Subcutaneous abdominal adipose tissue (tissue), 5 donors: Measurements from ENCODE around the gene WTAP.
"Not testable (repeated sequence)": the region's sequence is repeated elsewhere in the genome, so short reads cannot be mapped to it uniquely, and the experiment has no call there.

ENCODE experiments used
- H3K27ac ChIP-seq: one replicate; pipeline ENCODE4 v1.7.0; 2013; ENCODE audit warnings: low read depth, mild to moderate bottlenecking, inconsistent platforms, low read length, moderate library complexity
- H3K27me3 ChIP-seq, 5 donors: one replicate each; pipeline ENCODE4 v1.7.0; 2013; ENCODE audit warnings: low read length in 5 of 5, inconsistent platforms in 1 of 5; ENCODE audit not compliant: control insufficient read depth in 5 of 5, insufficient read depth in 4 of 5
- H3K36me3 ChIP-seq, 5 donors: one replicate each; pipeline ENCODE4 v1.7.0; 2013; ENCODE audit warnings: low read length in 5 of 5; ENCODE audit not compliant: control insufficient read depth in 5 of 5, insufficient read depth in 5 of 5
- H3K4me1 ChIP-seq, 5 donors: one replicate each; pipeline ENCODE4 v1.7.0; 2013; ENCODE audit warnings: low read length in 5 of 5, mild to moderate bottlenecking in 3 of 5, moderate library complexity in 1 of 5; ENCODE audit not compliant: control insufficient read depth in 5 of 5, insufficient read depth in 5 of 5
- H3K4me3 ChIP-seq, 5 donors: one replicate each; pipeline ENCODE4 v1.7.0; 2013; ENCODE audit warnings: low read length in 5 of 5, low read depth in 1 of 5
- H3K9ac ChIP-seq, 5 donors: one replicate each; pipeline ENCODE4 v1.7.0; 2013; ENCODE audit warnings: low read length in 5 of 5, mild to moderate bottlenecking in 4 of 5, moderate library complexity in 3 of 5
- H3K9me3 ChIP-seq, 5 donors: one replicate each; pipeline ENCODE4 v1.7.0; 2013; ENCODE audit warnings: low read length in 5 of 5; ENCODE audit not compliant: control insufficient read depth in 5 of 5
- donor health status: healthy.
- donor health status: healthy.
- donor health status: healthy.
- donor health status: healthy.
- donor health status: healthy.

The WTAP gene

DNA sequence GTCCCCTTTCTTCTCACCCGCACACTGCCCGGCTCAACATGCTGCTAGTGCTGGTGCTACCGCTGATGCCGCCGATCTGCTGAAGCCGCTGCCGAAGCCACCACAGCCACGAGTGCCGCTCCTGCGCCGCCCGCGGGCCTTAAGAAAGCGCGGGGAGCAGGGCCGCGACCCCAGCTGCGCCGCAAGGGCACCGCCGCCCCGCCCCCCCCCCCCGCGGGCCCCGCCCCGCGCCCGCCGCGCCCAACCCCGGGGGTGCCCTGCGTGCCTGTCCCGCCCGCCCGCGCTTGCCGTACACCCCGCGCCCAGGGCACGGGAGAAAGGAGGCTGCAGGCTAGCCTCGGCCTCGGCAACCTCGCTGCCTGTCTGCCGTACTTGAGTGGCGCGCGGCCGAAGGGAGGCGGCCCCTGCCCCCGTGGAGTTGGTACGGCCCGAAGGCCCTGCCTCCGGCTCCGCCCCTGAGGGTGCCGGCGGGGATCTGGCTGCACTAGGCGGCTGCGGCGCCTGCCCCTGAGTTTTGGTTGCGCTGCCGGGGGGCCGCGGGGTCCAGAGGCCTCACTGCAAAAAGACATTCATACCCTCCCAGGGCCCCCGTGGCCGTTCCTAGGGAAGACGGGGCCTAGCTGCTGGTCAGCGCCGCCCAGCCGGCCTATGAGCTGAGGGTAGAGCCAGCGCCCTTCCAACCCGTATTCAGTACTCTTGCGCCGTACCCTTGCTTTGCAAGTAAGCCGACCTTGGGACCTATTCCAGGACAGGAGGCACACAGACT, 34.0 kb upstream of the WTAP start, which contains the start of gene SOD2:
SOD2 (minus strand) TSS at position 114 of the 766 bp plus-strand sequence; CDS start at position 40, 74 bp downstream.
- Histone ChIP-seq H3K9ac (peak within 1 kb of the TSS; percentile 96 to 100 (median 100)), H3K9me3 (no peaks in the 10 kb centered on the region), H3K36me3 (peaks cover 3 to 30% (median 15%) of the 10 kb centered on the region in 5 donors), H3K27ac (peak within 1 kb of the TSS; percentile 99), H3K4me1 (peaks cover 3 to 41% (median 37%) of the 10 kb centered on the region in 5 donors), H3K27me3 (no peaks in the 10 kb centered on the region), H3K4me3 (peak within 1 kb of the TSS; percentile 93 to 100 (median 99))

DNA sequence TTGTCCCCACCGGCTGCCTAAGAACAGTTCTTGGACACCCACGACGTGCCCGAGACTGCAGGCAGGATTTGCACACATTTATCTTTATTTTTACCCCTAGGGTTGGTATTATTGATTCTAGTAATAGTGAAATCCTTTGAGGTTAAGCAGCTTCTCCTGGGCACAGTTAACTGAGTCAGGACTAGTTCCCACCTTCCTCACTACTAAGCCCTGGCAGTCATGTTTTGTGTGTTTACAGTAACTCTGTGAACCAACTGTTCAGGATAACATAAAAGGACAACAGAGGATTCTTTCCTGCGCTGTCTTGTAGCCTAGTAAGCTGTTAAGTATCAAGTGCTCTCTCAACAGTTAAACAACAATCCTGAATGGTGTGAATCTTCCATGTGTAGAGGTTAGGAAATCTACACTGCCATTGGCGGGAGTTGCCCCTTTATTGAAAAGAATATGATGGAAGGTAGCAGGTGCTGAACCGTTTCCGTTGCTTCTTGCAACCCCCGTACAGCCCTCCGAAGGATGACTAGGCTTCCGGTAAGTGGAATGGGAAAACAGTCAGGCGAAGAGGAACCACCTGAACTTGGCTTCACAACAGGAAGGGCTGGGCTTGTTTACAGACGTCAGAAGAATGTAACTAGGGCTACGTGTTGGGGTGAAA, 33.3 kb upstream of the WTAP start:
- H3K27ac ChIP-seq: peak overlapping the region; percentile 99
- peak overlapping the region; percentile 82 to 96 (median 88) for H3K9ac ChIP-seq
- no peaks in the 10 kb centered on the region for H3K9me3 ChIP-seq
- peaks cover 0 to 35% (median 30%) of the 10 kb centered on the region in 5 donors for H3K4me1 ChIP-seq
- H3K4me3 ChIP-seq: peak overlapping the region; percentile 87 to 100 (median 99)
- H3K36me3 ChIP-seq: peaks cover 0 to 23% (median 8%) of the 10 kb centered on the region in 5 donors
- no peaks in the 10 kb centered on the region for H3K27me3 ChIP-seq

- Histone ChIP-seq H3K36me3 (peaks cover 0 to 9% (median 0%) of the 10 kb centered on the region in 5 donors), H3K9me3 (no peaks in the 10 kb centered on the region), H3K9ac (no peak overlapping the region), H3K27me3 (no peaks in the 10 kb centered on the region), H3K4me1 (peaks cover 0 to 31% (median 26%) of the 10 kb centered on the region in 5 donors), H3K27ac (no peak overlapping the region), H3K4me3 (no peak overlapping the region)
These were observed 31.3 kb upstream of the WTAP start for GRCh38 chr6:159695984-159696383.

GRCh38 chr6:159700970-159701369, 26.3 kb upstream of the WTAP start:
- Histone ChIP-seq H3K4me1 (peaks cover 0 to 14% (median 12%) of the 10 kb centered on the region in 5 donors), H3K4me3 (no peak overlapping the region), H3K36me3 (no peaks in the 10 kb centered on the region), H3K9ac (peak overlapping the region in 4 of 5 donors; percentile 8 to 59 (median 39)), H3K27ac (peak overlapping the region; percentile 82), H3K27me3 (no peaks in the 10 kb centered on the region), H3K9me3 (peaks cover 0 to 4% (median 0%) of the 10 kb centered on the region in 5 donors)

DNA sequence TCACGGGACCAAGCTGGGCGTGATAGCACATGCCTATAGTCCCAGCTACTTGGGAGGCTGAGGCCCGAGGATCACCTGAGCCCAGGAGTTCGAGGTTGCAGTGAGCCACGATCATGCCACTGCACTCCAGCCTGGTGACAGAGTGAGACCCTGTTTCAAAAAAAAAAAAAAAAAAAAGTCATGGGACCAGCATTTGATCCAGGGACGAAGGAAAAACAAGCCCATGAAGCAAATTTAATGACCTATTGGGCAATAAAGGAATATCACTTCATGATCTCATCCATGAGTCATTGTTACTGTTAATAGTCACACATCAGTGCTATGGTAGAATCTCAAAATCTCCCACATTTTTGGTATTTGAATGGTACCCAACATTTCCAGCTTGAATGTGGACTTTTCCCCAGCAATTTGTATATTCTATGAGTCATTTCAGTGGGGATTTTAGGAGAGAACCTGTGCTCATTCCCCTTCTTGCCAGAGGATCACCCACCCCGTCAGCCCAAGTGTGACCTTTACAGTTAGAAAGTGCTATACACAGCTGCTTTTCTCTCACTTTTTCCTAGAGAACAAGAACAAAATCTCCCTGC, 25.8 kb upstream of the WTAP start:
- peak overlapping the region; percentile 82 for H3K27ac ChIP-seq
- no peaks in the 10 kb centered on the region for H3K27me3 ChIP-seq
- peaks cover 0 to 4% (median 0%) of the 10 kb centered on the region in 5 donors for H3K9me3 ChIP-seq
- no peak overlapping the region for H3K4me3 ChIP-seq
- H3K4me1 ChIP-seq: peaks cover 0 to 14% (median 12%) of the 10 kb centered on the region in 5 donors
- no peaks in the 10 kb centered on the region for H3K36me3 ChIP-seq
- peak overlapping the region in 3 of 5 donors; percentile 45 to 59 (median 57) for H3K9ac ChIP-seq

GRCh38 chr6:159710603-159711002, 16.7 kb upstream of the WTAP start:
- not testable (repeated sequence) for H3K27me3 ChIP-seq, H3K27ac ChIP-seq, H3K4me3 ChIP-seq, H3K9ac ChIP-seq, H3K4me1 ChIP-seq, H3K9me3 ChIP-seq, H3K36me3 ChIP-seq

DNA sequence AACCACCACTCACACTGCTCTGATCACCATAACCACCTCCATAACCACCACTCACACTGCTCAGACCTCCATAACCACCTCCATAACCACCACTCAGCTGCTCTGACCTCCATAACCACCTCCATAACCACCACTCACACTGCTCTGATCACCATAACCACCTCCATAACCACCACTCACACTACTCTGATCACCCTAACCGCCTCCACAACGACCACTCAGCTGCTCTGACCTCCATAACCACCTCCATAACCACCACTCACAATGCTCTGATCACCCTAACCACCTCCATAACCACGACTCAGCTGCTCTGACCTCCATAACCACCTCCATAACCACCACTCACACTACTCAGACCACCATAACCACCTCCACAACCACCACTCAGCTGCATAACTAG, 14.9 kb upstream of the WTAP start:
- not testable (repeated sequence) for H3K27me3 ChIP-seq, H3K4me3 ChIP-seq, H3K9ac ChIP-seq, H3K27ac ChIP-seq, H3K36me3 ChIP-seq, H3K9me3 ChIP-seq
- peaks cover 9 to 25% (median 11%) of the 10 kb centered on the region in 5 donors for H3K4me1 ChIP-seq

DNA sequence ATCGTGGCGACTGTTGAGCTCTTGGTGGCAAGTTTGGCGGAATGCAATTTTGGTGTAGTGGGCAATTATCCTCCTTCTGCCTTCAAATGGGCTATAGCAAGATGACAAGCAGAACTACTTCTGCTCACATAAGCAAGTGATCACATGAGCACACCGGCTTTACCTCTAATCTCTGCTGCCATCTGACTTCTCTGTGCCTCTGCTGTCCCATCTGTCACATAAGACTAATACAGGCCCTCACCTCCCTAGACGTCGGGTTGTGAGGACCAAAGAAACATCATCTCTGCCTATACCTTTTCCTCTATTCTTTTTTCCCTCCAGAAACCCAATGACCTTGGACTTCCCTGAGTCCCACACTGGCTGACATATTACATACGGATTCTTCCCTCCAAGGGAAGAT, 13.3 kb upstream of the WTAP start:
- no peak overlapping the region for H3K4me3 ChIP-seq
- H3K9me3 ChIP-seq: no peaks in the 10 kb centered on the region
- no peak overlapping the region for H3K9ac ChIP-seq
- no peak overlapping the region for H3K27ac ChIP-seq
- H3K36me3 ChIP-seq: no peaks in the 10 kb centered on the region
- H3K4me1 ChIP-seq: peaks cover 9 to 27% (median 11%) of the 10 kb centered on the region in 5 donors
- peaks cover 0 to 3% (median 0%) of the 10 kb centered on the region in 5 donors for H3K27me3 ChIP-seq

- Histone ChIP-seq H3K4me1 (peaks cover 9 to 27% (median 11%) of the 10 kb centered on the region in 5 donors), H3K9me3 (no peaks in the 10 kb centered on the region), H3K27me3 (peaks cover 0 to 3% (median 0%) of the 10 kb centered on the region in 5 donors), H3K36me3 (no peaks in the 10 kb centered on the region), H3K4me3 (no peak overlapping the region), H3K27ac (no peak overlapping the region), H3K9ac (no peak overlapping the region)
These were observed 12.9 kb upstream of the WTAP start for GRCh38 chr6:159714404-159714803.

DNA sequence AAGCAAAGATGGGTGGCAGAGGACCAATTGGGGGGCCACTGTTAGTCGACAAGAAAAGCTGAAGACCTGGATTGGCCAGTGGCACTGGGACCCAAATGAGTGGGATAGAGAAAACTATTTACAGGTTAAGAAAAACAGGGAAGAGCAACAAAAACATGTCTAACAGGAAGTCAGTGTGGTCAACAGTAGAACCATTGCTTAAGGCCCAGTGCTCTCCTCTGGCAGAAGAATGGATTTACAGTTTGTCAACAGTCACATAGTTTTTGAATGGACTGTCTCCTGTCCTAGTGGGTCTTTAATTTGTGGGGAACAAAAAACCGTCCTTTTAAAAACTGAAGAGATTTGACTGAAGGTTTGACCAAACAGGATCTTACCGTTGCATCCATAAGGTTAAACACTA, 12.1 kb upstream of the WTAP start:
- no peak overlapping the region for H3K4me3 ChIP-seq

More for the DNA sequence above, 12.1 kb upstream of the WTAP start:
- Histone ChIP-seq H3K27ac (peak overlapping the region; percentile 99), H3K9ac (peak overlapping the region in 2 of 5 donors; percentile 46 to 57), H3K36me3 (no peaks in the 10 kb centered on the region), H3K4me1 (peaks cover 9 to 27% (median 11%) of the 10 kb centered on the region in 5 donors), H3K27me3 (peaks cover 0 to 3% (median 0%) of the 10 kb centered on the region in 5 donors), H3K9me3 (no peaks in the 10 kb centered on the region)
